Measurements from ENCODE around the gene CDYL.
A peak's percentile ranks its signal among the peaks of the same experiment; 100 is the strongest.

The CDYL gene

DNA sequence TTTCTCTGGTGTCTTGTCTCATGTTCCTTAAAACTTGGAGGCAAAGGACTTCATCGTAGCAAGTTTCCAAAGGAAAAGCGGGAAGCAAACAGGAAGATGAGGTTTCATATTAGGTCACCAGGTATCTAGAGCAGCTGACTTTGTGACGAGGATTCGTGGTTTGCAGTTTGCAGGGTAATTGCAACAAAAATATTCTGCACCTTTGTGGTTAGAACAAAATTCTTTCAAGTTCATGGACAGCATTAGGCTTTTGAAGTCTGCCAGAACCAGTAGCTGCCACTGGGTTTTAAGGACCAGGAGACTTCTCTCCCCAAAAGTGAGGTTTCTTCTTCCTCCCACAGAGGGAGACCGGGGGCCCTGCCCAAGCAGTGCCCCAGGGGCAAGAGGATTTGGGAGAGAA is 164.2 kb downstream of the CDYL start:
- no peak for DNase-seq

DNA sequence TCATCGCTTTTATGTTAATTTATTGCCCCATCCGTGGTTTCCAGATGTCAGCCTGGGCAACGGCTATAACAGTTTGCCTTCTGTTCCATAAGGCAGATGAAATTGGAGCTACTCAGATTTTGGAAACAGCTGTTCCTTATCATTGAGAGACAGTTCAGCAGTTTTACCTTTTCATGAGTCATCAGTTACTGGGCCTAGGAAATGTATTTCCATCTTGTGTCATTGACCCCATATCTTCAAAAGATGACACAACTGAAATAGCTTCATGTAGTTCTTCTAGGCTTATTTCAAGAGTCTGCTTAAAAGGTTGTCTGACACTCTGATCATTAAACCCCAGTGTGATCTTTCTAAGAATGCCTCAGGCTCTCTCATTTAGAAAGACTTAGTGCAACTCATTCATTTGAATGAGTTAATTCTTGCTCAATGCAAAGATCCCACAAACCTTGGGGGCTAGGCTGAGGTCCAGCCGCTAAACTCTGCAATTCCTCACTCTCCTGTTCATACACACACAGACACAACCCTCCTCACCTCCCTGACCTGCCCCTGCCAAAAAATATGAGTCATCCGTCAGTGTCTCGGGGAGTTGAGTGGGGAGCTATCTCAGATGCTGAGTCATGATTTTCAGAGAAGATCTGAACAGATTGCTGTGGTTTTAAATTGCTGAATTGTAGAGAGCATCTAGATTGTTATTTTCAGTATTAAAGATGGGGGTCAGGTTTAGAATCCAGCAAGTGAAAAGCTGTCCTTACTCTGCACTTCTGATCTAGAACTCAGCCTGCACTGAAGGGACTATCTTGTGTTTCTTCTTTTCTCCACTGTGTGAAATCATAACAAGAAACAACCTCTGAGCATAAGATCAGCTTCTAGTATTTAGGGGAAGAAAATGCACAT is 165.8 kb downstream of the CDYL start:
- DNase-seq = peak; percentile 61

DNA sequence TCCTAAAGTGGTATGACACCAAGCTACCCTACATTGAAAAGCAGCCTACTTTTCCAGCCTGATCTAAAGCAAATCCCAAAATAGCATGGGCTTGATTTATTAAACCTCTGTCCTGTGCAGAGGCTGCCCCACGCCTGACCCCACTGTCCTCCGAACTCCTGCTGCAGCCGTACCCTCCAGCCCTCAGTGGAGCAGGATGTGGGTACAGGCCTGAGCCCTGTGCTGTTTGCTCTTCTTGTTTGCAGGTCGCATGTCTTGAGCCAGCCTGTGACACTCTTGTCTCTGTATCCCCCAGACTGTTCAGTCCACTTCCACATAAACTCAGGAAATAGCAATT is 166.4 kb downstream of the CDYL start:
- DNase-seq = no peak

DNA sequence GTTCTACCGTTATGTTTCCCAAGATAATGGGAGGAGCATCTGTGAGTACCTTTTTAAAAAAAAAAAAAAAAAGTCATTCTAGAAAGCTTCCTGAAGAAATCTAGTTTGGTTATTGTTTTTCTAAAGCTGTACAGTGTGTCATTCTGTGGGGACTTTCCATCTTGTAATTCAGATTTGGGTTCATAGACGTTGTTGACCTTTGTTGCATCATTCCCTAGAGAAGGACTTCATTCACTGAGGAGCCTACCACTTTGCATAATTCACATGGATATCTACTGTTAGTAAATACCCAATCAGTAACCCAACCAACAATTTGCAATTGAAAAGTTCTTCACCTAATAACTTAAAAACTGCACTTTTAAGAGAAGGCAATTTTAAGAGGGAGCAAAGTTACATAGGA is 167.5 kb downstream of the CDYL start:
- no peak for DNase-seq

DNA sequence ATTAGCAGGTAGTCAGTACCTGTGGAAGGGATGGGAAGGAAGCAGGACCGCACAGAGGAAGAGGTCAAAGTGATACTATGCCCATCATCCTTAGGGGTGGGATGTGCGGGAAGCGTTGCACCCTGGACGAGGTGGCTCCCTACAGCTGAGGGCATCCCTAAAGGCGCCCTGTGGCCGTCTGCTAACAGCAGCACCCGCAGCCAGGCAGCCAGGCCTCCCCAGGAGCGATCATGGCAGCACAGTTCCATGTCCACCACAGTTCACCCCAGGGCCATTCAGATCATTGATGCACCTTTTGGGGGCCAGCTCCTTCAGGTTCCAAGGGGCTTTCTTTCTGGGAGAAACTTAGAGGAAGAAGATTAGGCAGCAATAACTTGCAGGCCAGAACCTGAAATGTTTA is 168.1 kb downstream of the CDYL start:
- no peak for DNase-seq

DNA sequence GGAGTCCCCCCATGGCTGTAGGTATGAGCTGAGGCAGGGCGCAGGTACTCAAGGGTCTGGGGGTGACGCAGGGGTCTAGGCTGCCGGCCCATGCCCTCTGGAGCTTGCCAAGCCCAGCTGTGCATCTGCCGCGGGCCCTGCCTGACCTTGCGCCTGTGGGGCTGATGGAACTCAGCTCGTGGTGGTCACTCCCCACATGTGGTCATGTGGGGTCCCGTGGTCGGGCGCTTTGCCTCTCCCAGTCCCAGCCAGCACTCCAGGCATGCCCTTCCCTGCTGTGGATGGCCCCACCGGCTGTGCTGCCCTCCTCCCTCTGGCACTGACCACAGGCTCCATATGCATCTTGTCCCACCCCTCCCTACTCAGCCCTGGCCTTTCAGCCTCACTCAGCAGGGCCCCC is 170.3 kb downstream of the CDYL start:
- no peak for DNase-seq

DNA sequence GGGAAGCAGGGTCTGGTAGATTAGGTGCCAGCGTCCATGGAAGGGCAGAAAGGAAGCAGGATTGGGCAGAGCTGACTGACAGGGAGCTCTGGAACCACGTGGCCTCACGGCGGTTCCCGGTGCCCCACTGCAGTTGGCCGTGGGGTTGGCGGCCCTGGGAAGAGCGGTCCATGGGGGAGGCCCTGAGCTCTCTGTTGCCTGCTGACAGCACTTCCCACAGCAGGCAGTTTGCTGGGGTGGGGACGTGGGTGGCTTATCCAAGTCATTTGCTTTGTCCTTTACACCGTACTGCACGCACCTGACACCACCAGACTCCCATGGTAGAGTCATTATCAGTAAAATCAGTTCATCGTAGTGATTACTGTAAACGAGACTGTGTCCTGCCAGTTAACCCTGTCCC is 171.5 kb downstream of the CDYL start:
- DNase-seq = no peak

DNA sequence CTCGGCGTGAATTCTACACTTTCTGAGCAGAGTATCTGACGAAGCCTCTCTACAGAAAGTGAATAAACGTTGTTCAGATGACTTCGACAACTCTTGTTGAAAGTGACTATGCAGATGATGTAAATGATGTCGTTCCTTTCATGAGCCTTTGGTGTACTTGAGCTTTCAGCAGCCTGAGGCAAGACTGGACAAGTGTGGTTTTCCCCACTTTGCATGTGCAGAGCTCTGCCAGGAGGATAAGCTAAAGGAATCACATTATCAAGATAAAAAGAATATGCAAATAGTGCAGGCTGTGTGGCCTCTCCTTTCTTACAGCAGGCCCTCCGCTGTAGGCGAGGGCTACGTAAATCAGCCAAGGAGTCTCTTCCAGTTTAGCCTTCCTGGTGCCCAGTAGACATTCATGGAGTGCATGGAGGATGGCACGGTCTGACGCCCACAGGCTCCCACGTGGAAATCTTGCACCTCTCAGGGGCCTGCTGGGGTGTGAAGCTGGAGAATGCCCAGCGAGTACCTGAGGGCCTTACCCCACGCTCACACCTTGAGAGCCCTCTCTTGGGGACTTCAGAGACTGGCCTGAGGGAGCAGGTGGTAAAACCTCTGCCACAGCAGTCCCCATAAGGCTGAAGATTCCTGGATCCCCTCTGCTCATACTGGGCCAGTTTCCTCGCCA is 172.7 kb downstream of the CDYL start:
- no peak for DNase-seq

DNA sequence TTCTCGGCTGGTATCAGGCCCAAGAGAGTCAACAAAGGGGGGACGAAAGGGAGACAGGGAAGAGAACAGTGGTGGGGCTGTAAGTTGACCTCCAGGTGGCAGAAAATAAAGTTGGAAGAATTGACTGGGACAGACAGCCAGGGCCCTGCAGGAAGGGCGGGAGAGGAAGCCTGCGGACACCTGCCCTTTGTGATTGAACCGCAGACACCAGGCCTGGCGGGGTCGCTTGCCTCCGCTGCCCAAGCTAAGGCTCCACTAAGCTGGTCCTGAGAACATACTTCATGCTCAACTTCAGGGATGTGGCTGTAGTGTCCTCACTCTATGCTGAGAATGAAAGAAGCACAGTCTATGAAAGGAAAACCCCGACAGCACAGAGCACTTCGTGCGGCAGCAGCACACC is 173.9 kb downstream of the CDYL start:
- DNase-seq = no peak

DNA sequence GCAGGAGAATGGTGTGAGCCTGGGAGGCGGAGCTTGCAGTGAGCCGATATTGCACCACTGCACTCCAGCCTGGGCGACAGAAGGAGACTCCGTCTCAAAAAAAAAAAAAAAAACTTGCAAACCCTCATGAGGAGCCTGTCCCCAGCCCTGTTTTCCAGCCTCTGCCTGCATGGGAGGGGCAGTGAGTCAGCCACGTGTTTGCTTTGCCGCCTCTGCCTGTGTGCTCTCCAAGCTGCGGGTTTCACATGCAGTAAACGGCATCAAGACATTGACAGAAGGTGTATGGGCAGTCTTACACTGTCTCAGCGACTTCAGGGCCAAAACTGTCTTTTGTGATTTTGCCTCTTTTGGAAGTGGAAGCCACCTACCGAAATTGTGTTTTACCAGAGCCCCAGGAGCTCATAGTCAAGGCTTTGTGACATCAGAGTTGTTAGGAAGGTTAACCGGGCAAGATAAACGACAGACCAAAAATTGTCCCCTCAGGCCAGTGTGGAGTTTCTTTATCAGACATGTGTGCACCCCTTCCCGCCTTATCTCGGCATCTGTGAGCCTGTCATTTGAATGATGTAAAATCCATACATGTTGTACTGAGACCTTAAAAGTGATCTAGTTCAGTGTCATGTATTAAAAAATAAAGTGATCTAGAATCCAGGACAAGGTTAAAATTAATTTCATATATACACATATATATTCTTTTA is 174.8 kb downstream of the CDYL start:
- DNase-seq = no peak

DNA sequence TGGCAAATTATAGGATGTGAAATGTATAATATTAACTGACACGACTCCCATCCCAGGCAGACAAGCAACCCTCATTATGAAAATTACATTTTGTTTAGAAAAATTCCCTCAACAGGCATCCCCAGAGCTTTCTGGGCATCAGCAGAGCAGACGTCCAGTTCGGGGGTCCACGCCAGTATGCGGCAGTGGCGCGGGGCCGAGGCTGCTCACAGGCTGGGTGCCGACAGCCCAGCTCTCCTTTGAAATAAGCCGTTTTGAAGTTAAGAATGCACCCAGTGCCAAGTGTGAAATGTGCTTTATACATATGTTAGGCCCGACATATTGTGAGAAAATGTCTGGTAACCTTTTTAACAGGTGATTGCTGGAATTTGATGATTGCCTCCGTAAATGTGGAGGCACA is 177.2 kb downstream of the CDYL start:
- DNase-seq = no peak

DNA sequence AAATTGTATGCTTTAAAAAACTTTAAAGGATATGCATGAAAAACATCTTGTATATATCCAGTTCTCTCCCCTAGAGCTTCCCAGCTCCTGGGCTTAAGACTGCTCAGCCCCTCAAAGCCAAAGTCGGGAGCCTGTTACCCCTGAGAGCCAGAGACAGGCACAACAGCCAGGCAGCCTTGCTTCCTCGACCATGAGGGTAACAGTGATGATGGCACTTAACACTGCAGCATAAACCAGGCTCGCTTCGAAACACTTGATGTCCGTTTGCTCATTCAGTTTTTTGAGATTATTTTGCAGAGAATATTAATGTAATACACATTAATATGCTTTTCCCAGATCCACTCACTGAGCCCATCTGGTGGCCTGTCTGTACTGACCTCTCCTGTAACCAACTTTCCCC is 180.4 kb downstream of the CDYL start:
- DNase-seq = no peak

DNA sequence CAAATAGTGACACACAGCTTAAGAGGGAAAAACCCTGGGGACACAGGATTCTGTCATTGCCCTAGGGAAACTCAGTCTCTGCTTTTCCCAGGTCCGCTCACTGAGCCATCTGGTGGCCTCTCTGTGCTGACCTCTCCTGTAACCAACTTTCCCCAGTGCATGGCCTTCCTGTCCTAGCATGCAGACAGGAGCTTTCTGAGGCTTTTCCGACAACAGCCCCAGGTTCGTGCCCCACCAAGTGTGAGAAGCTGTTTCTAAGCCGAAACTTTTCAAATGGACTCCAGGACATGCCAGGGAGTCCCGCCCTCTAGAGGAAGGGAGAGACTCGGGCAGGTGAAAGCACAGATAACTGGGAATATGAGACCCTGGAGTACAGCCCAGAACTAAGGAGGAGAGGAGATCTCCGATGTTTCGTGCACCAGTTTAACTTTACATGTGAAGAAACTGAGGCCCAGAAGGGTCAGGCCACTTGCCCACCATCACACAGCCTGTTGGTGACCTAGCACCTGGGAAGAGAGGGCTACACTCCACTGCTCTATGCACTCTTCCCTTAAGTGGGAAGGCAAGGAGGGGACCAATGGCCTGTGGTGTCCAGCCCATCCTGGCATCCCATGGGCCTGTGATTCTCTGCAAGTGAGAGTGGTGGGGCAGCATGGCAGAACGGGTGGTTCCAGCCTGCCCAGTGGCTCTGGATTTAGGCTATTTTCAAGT is 181.5 kb downstream of the CDYL start:
- DNase-seq = no peak

DNA sequence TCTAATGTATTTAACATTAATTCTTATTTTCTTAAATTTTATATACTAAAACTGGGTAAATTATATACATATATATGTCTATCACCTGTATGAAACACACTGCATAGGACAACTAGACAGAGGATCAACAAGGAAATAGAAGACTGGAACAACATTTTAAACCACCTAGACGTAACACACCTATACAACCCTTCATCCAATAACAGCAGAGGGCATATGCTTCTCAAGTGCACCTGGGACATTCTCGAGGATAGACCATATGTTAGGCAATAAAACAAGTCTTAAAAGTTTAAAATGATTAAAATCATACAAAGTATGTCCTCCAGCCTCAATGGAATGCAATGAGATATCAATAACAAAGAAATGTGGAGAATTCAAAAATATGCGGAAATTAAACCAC is 182.4 kb downstream of the CDYL start:
- DNase-seq = no peak

DNA sequence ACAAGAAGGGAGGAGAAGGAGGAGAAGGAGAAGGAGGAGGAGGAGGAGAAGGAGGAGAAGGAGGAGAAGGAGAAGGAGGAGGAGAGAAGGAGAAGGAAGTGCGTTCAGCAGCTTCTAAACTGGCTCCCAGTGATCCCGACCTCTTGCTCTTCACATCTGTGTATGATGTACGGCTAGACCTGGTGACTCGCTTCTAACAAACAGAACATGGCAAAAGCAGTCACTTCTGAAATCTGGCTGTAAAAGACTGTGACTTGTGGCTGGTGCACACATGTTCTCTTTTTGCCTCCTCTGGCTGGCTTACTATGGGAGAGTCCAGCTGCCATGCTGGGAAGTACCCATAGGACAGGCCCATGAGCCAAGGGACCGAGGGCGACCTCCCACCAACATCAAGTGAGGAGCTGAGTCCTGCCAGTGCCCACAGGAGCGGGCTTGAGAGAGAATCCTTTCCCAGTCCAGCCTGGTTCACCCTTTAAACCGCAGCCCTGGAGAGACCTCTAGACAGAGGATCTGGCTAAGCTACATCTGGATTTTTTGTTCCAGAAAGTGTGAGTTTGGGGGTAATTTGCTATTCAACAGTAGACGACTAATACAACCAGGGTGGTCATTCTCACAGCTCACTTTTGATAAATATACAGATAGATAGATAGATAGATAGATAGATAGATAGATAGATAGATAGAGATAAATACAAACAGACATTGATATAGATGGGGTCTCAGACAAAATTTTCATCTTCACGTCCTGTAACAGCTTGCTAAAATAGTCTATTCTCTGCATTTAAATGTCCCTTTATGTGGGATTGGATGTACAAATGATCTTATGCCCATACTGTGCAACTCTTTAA is 185.3 kb downstream of the CDYL start:
- DNase-seq = no peak

DNA sequence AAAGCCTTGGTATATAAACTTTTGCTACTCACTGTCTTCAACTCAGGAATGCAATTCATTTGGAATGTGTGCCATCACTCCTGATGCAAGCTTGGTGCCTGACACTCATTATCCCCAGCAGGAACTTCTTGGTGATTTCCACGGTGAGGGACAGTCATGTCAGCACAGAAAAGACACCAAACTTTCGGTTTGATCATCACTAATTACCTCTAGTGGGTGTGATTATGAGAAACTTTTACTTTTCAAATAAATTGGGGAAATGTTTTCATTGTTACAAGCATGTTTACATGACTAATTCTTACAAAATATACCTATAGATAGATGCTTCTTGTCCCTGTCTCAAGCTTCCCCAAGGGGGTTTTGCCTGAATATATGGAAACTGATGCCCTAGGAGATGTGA is 186.7 kb downstream of the CDYL start:
- no peak for DNase-seq

DNA sequence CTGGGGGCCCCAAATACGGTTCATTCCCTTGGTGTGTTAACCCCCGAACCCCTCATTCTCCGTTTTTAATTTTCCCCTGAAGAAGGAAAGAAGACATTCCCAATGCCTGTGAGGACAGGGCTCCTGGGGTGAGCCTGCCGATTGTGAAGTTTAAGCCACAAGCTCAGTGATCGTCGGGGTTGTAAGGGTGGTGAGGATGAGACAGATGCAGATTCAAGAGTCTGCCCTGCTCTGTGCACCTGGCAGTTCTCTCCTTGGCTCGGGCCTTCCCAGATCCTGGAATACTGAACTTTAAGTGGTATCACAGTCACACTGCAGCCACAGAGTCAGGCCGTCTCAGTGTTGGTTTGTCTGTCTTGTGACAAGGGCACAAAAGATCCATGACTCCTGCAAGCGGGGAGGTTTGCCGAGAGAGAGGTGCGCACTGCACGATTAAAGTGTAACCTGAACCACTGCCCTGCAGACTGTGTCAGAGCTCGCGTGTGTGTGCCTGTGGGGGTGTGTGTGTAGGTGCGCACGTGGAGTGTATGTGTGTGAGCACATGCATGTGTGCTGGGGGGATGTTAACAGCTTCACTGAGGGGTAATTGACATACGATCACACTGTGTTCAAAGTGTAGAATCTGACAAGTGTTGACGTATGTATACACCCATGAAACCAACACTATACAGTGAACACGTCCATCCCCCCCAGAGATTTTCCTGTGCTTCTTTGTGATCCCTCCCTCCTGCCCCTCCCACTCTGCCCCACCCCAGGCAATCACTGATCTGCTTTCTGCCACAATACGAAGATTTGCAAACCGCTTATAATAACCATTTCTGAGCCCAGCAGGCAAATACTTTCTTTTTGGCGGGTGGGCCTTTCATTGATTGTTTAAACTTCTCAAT is 188.7 kb downstream of the CDYL start:
- DNase-seq = no peak

DNA sequence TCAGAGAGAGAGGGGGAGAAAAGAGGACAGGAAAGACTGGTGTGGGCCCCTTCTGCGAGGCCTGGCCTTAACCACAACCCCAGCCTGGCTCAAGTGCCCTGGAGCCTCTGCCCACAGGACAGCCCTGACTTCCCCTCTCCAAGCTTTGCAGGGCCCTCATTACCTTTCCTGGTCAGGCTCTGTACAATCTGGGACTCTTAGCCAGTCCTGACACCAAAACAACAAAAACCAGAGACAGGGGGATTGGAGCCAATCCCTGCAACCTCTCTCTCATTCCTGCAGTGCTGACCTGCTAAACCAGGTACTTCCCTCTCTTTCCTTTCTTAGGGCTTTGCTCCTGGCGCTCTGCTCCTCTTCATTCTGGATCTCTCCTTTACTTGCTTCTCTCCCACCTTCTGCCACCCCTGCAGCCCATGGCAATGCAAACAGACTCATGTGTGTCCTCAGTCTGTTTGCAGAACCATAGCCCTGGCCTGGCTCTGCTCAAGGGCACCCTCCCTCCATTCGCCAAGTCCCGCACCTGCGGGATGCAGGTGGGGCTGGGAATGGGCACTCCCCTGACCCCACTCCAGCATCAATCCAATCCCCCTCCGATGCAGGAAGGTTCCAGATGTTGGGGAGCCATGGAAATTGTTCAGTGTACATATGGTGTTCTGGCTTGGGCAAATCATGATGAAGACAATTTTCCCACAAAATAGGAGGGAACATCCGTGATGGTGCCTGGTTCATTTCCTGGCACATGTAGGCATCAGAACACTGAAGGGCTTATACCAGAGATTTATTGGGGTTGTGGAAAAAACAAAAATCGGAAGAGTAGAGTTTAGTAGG is 189.6 kb downstream of the CDYL start:
- DNase-seq = no peak

DNA sequence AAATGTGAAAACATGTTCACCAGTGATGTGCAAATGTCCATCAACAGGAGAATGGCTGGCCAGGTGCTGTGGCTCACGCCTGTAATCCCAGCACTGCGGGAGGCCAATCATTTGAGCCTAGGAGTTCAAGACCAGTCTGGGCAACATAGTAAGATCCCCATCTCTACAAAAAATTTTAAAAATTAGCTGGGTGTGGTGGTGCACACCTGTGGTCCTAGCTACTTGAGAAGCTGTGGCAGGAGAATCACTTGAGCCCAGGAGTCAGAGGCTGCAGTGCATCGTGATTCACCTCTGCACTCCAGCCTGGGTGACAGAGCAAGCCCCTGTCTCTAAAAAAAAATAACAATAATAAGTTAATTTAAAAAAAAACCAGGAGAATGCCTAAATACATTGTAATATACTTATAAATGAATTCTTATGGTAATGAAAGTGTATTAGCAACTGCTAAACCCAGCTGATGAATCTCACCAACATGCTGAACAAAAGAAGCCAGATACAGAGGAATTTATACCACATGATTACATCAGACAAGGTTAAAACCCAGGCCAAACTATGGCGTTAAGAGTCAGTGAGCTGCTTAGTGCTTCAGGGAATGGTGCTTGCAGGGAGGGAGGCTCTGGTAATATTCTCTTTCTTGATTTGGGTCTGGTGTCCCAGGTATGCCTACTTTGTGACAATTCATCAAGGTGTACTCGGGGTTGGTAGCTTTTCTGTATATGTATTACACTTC is 191.3 kb downstream of the CDYL start:
- no peak for DNase-seq
